ENCODE results near the gene PKNOX2. TPM values are rescaled to one million over a fixed set of nuclear protein-coding genes. Genes with fewer than 3 reads are reported as not detected.

The PKNOX2 gene
- total and polyA plus RNA-seq, 9 of the 15 experiments (the other 6 are each of a cell fraction or from before 2014, with no cell fraction given), result not detected

DNA sequence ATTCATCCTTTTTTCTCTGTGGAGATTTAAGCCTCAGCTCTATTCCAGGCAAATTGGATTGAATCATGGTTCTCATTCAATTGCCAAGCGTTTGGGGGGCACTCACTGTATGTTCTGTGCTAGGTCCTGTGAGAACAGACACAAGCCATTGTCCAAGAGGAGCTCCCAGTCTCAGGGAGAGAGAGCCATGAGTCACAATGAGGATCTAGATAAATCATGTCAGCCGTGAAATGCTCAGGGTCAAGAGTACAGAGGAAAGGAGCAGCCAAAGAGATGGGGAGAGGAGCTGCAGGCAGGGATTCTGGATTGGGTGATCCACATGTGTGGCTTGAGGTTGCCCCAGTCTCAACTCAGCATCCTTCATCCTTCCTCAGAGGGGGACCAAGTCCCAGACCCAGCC, 237.9 kb downstream of the PKNOX2 start (continued):
- TF ChIP-seq STAG1 (CRISPR knock-in tag; IDR thresholded peaks at IDR 0.05; ENCODE audit: borderline replicate concordance) (no peak), TEAD2 (tag; IDR thresholded peaks at IDR 0.05) (no peak), BRD9 (IDR thresholded peaks at IDR 0.05; ENCODE audit: low read depth, partially characterized antibody) (no peak)

DNA sequence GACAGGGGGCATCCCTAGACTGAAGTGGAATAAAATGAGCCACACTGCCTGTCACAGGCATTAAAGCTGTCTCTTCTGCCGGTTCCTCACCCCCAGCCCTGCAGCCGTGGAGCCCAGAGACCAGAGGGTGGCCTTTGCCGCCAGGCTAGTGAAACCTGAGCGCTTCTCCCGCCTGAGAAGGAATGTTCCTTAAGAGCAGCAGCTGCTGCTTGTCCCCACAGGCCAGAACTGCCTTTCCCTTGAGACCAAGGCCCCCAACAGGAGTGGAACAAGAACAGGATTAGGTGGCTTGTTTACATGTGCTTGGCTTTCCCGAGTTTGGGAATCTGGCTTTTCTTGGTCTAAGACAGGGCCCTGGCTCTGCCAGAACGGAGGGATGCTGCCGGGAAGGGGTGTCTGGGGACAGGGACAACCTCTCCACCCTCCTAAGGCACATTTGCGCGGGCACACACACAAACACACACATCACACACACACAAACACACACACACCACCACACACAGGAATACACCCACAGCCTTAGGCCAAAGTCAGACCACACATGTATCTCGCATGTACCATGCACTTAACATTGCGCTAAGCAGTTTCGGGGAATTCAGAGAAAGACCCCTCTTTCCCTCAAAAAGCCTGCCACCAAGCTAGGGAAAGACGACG, 239.7 kb downstream of the PKNOX2 start:
- H3K4me3 ChIP-seq, result no peak overlapping the region
- H3K9me1 ChIP-seq (ENCODE audit: control insufficient read depth, insufficient read depth, low read length), result no peaks in the 10 kb centered on the region
- DNase-seq (ENCODE audit: extremely low read depth in 1 of 4, low spot score in 3 of 4) (no peak), FAIRE-seq (no peak), ATAC-seq (no peak)
- ChIA-PET POLR2A (interaction anchor here (0.6 kb wide), 1 partner anchor 1212 kb away, joined by 3 read pairs; no protein-coding TSS in a partner anchor), CTCF (ENCODE audit: low intra/inter-chr PET ratio) (no interaction called here)
- in situ Hi-C loops (cut with MboI), result no loop called here
- H3K9me3 ChIP-seq (replicated peaks; ENCODE audit: control insufficient read depth, insufficient read depth, low read depth, low read length), result no peaks in the 10 kb centered on the region
- no peaks in the 10 kb centered on the region for H3K36me3 ChIP-seq (ENCODE audit: control insufficient read depth, insufficient read depth, low read length)
- peak overlapping the region in 1 of 2 experiments; percentile 1; a peak in 1 of 4 replicates for H3K9ac ChIP-seq (ENCODE audit: insufficient read depth in 1 of 2, low read depth in 2 of 2, low read length in 2 of 2)
- WGBS (ENCODE audit: insufficient coverage, low coverage, missing lambda C conversion rate), result 9% methylated on average over 14 of the region's 15 CpGs
- peaks cover 13% of the 10 kb centered on the region; the same call in 1 of the 2 replicates for H4K20me1 ChIP-seq (replicated peaks; ENCODE audit: control insufficient read depth, insufficient read depth, low read length)
- no peak overlapping the region for H3K27ac ChIP-seq (ENCODE audit: extremely low read depth, low read depth, low read length)
- TF ChIP-seq ZNF766 (CRISPR knock-in tag; conservative IDR thresholded peaks at IDR 0.05), result no peak
- TF ChIP-seq, protein P1, sequence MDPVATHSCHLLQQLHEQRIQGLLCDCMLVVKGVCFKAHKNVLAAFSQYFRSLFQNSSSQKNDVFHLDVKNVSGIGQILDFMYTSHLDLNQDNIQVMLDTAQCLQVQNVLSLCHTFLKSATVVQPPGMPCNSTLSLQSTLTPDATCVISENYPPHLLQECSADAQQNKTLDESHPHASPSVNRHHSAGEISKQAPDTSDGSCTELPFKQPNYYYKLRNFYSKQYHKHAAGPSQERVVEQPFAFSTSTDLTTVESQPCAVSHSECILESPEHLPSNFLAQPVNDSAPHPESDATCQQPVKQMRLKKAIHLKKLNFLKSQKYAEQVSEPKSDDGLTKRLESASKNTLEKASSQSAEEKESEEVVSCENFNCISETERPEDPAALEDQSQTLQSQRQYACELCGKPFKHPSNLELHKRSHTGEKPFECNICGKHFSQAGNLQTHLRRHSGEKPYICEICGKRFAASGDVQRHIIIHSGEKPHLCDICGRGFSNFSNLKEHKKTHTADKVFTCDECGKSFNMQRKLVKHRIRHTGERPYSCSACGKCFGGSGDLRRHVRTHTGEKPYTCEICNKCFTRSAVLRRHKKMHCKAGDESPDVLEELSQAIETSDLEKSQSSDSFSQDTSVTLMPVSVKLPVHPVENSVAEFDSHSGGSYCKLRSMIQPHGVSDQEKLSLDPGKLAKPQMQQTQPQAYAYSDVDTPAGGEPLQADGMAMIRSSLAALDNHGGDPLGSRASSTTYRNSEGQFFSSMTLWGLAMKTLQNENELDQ (CRISPR knock-in tag; IDR thresholded peaks at IDR 0.05; ENCODE audit: borderline replicate concordance), result no peak
- no peak for TF ChIP-seq BRCA1 (IDR thresholded peaks at IDR 0.05)
- TF ChIP-seq BRCA1 (CRISPR knock-in tag; IDR thresholded peaks at IDR 0.05), result no peak
- TF ChIP-seq ZEB2 (IDR thresholded peaks at IDR 0.05), result no peak
- no peak for TF ChIP-seq MIER1 (IDR thresholded peaks at IDR 0.05; ENCODE audit: low read depth)
- TF ChIP-seq, protein P2, sequence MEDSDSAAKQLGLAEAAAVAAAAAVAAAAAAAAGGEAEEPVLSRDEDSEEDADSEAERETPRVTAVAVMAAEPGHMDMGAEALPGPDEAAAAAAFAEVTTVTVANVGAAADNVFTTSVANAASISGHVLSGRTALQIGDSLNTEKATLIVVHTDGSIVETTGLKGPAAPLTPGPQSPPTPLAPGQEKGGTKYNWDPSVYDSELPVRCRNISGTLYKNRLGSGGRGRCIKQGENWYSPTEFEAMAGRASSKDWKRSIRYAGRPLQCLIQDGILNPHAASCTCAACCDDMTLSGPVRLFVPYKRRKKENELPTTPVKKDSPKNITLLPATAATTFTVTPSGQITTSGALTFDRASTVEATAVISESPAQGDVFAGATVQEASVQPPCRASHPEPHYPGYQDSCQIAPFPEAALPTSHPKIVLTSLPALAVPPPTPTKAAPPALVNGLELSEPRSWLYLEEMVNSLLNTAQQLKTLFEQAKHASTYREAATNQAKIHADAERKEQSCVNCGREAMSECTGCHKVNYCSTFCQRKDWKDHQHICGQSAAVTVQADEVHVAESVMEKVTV (CRISPR knock-in tag; IDR thresholded peaks at IDR 0.05), result no peak
- TF ChIP-seq EP400 (IDR thresholded peaks at IDR 0.05), result no peak
- TF ChIP-seq PHB (CRISPR knock-in tag; IDR thresholded peaks at IDR 0.05), result no peak
- no peak for TF ChIP-seq ZNF717 (CRISPR knock-in tag; IDR thresholded peaks at IDR 0.05)
- no peak for TF ChIP-seq PRPF4 (IDR thresholded peaks at IDR 0.05; ENCODE audit: insufficient read depth, low read depth, low read length, poor library complexity, severe bottlenecking)
- no peak for TF ChIP-seq RUNX1 (IDR thresholded peaks at IDR 0.05; ENCODE audit: low read depth)
- TF ChIP-seq, protein P3, sequence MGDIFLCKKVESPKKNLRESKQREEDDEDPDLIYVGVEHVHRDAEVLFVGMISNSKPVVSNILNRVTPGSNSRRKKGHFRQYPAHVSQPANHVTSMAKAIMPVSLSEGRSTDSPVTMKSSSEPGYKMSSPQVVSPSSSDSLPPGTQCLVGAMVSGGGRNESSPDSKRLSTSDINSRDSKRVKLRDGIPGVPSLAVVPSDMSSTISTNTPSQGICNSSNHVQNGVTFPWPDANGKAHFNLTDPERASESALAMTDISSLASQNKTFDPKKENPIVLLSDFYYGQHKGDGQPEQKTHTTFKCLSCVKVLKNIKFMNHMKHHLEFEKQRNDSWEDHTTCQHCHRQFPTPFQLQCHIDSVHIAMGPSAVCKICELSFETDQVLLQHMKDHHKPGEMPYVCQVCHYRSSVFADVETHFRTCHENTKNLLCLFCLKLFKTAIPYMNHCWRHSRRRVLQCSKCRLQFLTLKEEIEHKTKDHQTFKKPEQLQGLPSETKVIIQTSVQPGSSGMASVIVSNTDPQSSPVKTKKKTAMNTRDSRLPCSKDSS (IDR thresholded peaks at IDR 0.05; ENCODE audit: low read depth, partially characterized antibody), result no peak
- no peak for TF ChIP-seq MAFF (IDR thresholded peaks at IDR 0.05; ENCODE audit: low read length)
- H2AFZ ChIP-seq (ENCODE audit: low read depth, low read length), result peak overlapping the region; percentile 44; the same call in 1 of the 2 replicates
- no TSS peak for BruUV-seq (replicated peaks)
- peaks cover 62 to 85% of the 10 kb centered on the region in 2 experiments for H3K27me3 ChIP-seq (ENCODE audit: control insufficient read depth in 2 of 2, insufficient read depth in 2 of 2, low read length in 2 of 2)
- intact Hi-C loops (cut with micrococcal nuclease), result loop anchor here (10.0 kb wide), 1 partner anchor 49 kb away; no protein-coding TSS in a partner anchor
- peaks cover 0 to 7% of the 10 kb centered on the region in 2 experiments; a peak in 3 of 5 replicates for H3K4me1 ChIP-seq (replicated peaks in 1 of 2; ENCODE audit: control insufficient read depth in 2 of 2, insufficient read depth in 2 of 2, low read length in 2 of 2)
- H3K4me2 ChIP-seq (ENCODE audit: insufficient read depth, low read length), result no peak overlapping the region
- H3K79me2 ChIP-seq (ENCODE audit: control insufficient read depth, insufficient read depth, low read length), result no peaks in the 10 kb centered on the region
